Lung (tissue), 12 donors: ENCODE measurements around the gene FARP1. TPM values are rescaled to one million over a fixed set of nuclear protein-coding genes. Genes with fewer than 3 reads are reported as not detected.

Experiments
- ATAC-seq: fragments of 200-7000 bp; cut with Tn5 transposase; one replicate; pipeline ENCODE4 v1.9.1; 2020; ENCODE audit warnings: moderate number of reproducible peaks; ENCODE audit not compliant: insufficient read depth, low FRiP score
- DNase-seq, 3 donors: peaks; one replicate each; pipeline ENCODE4 v3.0.0-alpha.2; 2013 to 2017
- H3K27ac ChIP-seq, 2 donors: one replicate each; pipeline ENCODE4 v1.5.1; 2013; ENCODE audit warnings: mild to moderate bottlenecking in 2 of 2, moderate library complexity in 2 of 2, control low read depth in 1 of 2, inconsistent platforms in 1 of 2, low read depth in 1 of 2, low read length in 1 of 2
- H3K27me3 ChIP-seq, 3 donors: one replicate each; pipeline ENCODE4 v1.5.1; 2013; ENCODE audit warnings: low read length in 2 of 3; ENCODE audit not compliant: control insufficient read depth in 3 of 3, insufficient read depth in 3 of 3
- H3K36me3 ChIP-seq, 4 donors: one replicate each; pipeline ENCODE4 v1.5.1; 2013; ENCODE audit warnings: low read length in 4 of 4, mild to moderate bottlenecking in 1 of 4, moderate library complexity in 1 of 4; ENCODE audit not compliant: control insufficient read depth in 4 of 4, insufficient read depth in 4 of 4
- H3K4me1 ChIP-seq, 5 donors: one replicate each; pipeline ENCODE4 v1.5.1; 2013; ENCODE audit warnings: low read length in 5 of 5, mild to moderate bottlenecking in 2 of 5, moderate library complexity in 1 of 5; ENCODE audit not compliant: control insufficient read depth in 5 of 5, insufficient read depth in 5 of 5
- H3K4me3 ChIP-seq: one replicate; pipeline ENCODE4 v1.5.1; 2013; ENCODE audit warnings: mild to moderate bottlenecking, control low read depth, moderate library complexity
- H3K9ac ChIP-seq, 2 donors: one replicate each; pipeline ENCODE4 v1.5.1; 2013; ENCODE audit warnings: low read length in 2 of 2, control low read depth in 1 of 2; ENCODE audit not compliant: insufficient read depth in 1 of 2
- H3K9me3 ChIP-seq, 4 donors: one replicate each; pipeline ENCODE4 v1.5.1; 2013; ENCODE audit warnings: low read length in 3 of 4, mild to moderate bottlenecking in 1 of 4, moderate library complexity in 1 of 4; ENCODE audit not compliant: control insufficient read depth in 4 of 4, insufficient read depth in 3 of 4
- WGBS, 2 donors: extraction: QIAGEN DNeasy Blood & Tissue Kit; methylation state at CpG; one replicate each; pipeline ENCODE4 v1.1.7; 2013; 5-methylcytosine and 5-hydroxymethylcytosine counted together
- polyA plus RNA-seq, 2 donors: library from polyadenylated mRNA; stranded (reverse); fragments of 200-250 nt; gene quantifications; one replicate each; pipeline ENCODE4 v1.2.1, GENCODE V29; 2013
- total RNA-seq, 2 donors: library from RNA; depleted of rRNA in 1 of 2; stranded (reverse); fragments of >200 nt in 1 of 2; gene quantifications; one replicate each; pipeline ENCODE4 v1.2.1, GENCODE V29; 2014 to 2021
- TF ChIP-seq, protein P1 (sequence below): IDR thresholded peaks from 2 replicates; pipeline ENCODE4 v1.5.1; 2012; ENCODE audit warnings: mild to moderate bottlenecking; ENCODE audit errors: control extremely low read depth, extremely low read depth
- donor health status: control.
- donor health status: control.
- donor health status: Bipolar disorder and iron deficiency.
- donor health status: healthy.
- donor health status: DM: yes; HTN: yes; CAD: no.

Gene FARP1
- total and polyA plus RNA-seq, 4 donors, result 20.8 to 102 (median 54.4) TPM

DNA sequence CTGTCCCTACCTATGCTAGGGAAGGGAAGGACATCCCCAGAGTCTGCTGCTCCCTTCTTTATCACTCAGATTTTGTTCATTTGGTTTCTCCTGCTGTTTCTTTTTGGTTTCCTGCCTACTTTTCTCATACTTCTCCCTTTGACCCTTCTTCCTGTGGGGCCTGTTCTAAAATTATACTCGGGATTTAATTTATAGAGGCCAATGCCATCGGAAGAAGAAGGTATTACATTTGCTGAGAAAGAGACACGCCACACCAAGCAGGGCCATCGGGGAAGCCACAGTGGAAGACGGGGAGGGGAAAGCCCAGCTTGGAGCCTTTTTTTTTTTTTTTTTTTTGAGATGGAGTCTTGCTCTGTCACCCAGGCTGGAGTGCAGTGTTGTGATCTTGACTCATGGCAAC lies 46.8 kb upstream of the FARP1 start:
- no peak for ATAC-seq
- Histone ChIP-seq H3K9me3 (peaks cover 0 to 4% (median 0%) of the 10 kb centered on the region in 4 donors), H3K4me1 (peaks cover 0 to 7% (median 0%) of the 10 kb centered on the region in 5 donors), H3K36me3 (no peaks in the 10 kb centered on the region), H3K27ac (no peak overlapping the region), H3K4me3 (no peak overlapping the region), H3K27me3 (no peaks in the 10 kb centered on the region), H3K9ac (no peak overlapping the region)
- 45 to 47% methylated on average over 5 of the region's 5 CpGs for WGBS, 2 donors
- DNase-seq, result no peak
- TF ChIP-seq, protein P1, sequence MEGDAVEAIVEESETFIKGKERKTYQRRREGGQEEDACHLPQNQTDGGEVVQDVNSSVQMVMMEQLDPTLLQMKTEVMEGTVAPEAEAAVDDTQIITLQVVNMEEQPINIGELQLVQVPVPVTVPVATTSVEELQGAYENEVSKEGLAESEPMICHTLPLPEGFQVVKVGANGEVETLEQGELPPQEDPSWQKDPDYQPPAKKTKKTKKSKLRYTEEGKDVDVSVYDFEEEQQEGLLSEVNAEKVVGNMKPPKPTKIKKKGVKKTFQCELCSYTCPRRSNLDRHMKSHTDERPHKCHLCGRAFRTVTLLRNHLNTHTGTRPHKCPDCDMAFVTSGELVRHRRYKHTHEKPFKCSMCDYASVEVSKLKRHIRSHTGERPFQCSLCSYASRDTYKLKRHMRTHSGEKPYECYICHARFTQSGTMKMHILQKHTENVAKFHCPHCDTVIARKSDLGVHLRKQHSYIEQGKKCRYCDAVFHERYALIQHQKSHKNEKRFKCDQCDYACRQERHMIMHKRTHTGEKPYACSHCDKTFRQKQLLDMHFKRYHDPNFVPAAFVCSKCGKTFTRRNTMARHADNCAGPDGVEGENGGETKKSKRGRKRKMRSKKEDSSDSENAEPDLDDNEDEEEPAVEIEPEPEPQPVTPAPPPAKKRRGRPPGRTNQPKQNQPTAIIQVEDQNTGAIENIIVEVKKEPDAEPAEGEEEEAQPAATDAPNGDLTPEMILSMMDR, result no peak

DNA sequence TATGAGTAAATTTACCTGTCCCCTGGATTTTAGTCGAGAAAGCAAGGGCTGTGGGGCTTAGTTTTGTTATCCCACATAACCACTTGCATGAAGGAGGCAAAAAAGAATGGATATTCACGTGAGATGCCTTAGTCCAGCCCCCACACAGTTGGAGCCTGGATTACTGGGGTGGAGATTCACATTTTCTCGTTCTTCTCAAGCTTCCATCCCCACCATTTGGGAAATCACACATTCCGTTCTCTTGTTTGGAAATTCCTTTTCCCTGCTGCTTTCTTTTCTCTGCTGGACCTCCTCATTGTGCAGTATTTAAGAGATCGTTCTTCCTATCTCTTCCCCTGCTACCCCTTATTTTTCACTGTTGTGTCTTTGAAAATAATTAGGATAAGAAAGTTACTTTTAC lies 45.1 kb upstream of the FARP1 start:
- Histone ChIP-seq H3K9me3 (peaks cover 0 to 4% (median 0%) of the 10 kb centered on the region in 4 donors), H3K36me3 (no peaks in the 10 kb centered on the region), H3K4me3 (no peak overlapping the region), H3K4me1 (peaks cover 0 to 7% (median 0%) of the 10 kb centered on the region in 5 donors), H3K9ac (no peak overlapping the region), H3K27ac (no peak overlapping the region), H3K27me3 (no peaks in the 10 kb centered on the region)
- ATAC-seq, result no peak
- WGBS, 2 donors, result 81 to 91% methylated on average over 5 of the region's 5 CpGs
- TF ChIP-seq, protein P1, result no peak
- DNase-seq, result no peak

DNA sequence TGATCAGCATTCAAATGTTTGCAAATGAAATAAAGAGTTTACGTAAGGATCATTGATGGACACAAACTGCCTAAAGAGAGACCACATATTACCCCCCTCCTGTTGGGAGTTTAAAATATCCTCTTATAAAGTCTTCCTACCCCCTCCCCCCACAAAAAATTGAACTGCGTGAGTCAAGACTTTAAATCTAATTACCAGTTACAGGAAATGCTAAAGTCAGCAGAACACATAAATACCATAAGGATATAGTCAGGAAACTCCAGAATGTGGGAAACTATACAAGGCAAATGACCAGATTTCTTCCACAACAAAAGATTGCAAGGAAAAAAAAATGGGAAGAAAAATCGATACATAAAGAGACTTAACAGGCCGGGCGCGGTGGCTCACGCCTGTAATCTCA lies 44.4 kb upstream of the FARP1 start:
- DNase-seq, result peak in 2 of 3 donors; percentile 65 to 75
- Histone ChIP-seq H3K4me1 (peaks cover 0 to 7% (median 0%) of the 10 kb centered on the region in 5 donors), H3K9me3 (peaks cover 0 to 2% (median 0%) of the 10 kb centered on the region in 4 donors), H3K27me3 (no peaks in the 10 kb centered on the region), H3K27ac (no peak overlapping the region), H3K4me3 (no peak overlapping the region), H3K36me3 (no peaks in the 10 kb centered on the region), H3K9ac (no peak overlapping the region)
- TF ChIP-seq, protein P1, result no peak
- ATAC-seq, result no peak
- WGBS, 2 donors, result 93 to 96% methylated on average over 7 of the region's 7 CpGs

DNA sequence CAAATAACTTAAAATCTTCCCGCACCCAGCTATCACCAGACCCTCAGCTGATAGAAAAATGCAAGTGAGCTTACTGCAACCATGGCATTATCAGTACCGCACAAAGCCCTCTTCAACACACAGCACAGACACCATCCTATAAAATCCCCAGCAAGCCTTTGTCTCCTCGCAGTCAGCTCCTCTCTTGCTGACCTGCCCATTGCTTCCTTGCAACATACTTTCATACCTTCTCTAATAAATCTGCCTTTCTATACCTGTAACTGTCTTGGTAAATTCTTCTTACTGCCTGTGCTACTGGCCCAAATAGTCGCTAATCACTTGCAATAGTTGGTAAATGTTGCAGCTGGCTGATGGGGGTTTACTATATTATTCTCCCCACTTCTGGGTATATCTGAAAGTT lies 43.3 kb upstream of the FARP1 start:
- H3K27me3 ChIP-seq, result no peaks in the 10 kb centered on the region
- ATAC-seq (no peak), DNase-seq (no peak)
- H3K27ac ChIP-seq, result no peak overlapping the region
- H3K4me3 ChIP-seq, result no peak overlapping the region
- no peak overlapping the region for H3K9ac ChIP-seq
- peaks cover 0 to 7% (median 0%) of the 10 kb centered on the region in 5 donors for H3K4me1 ChIP-seq
- TF ChIP-seq, protein P1, result no peak
- peaks cover 0 to 2% (median 0%) of the 10 kb centered on the region in 4 donors for H3K9me3 ChIP-seq
- no peaks in the 10 kb centered on the region for H3K36me3 ChIP-seq
- WGBS, 2 donors, result 90 to 96% methylated on average over 4 of the region's 4 CpGs
